ENCODE measurements around the gene SNX1. TPM values are rescaled to one million over a fixed set of nuclear protein-coding genes. Genes with fewer than 3 reads are reported as not detected.

SNX1 gene
- total RNA-seq, 5 donors from 2014 or later (not counting 1 experiment from before 2014, with no cell fraction given) = 98.8 to 168 (median 152) TPM

- H3K4me3 ChIP-seq (ENCODE audit: control insufficient read depth in 1 of 2, extremely low read depth in 1 of 2, low read length in 1 of 2) = no peak overlapping the region
- WGBS (ENCODE audit: insufficient coverage) = no CpG with 5 or more reads among the region's 3 CpGs
- peaks cover 10 to 15% of the 10 kb centered on the region in 2 experiments for H3K4me1 ChIP-seq (ENCODE audit: control insufficient read depth in 1 of 2, extremely low read depth in 1 of 2, insufficient read depth in 2 of 2, low read length in 2 of 2)
- Mint-ChIP-seq H3K4me1 (peaks cover 41 to 55% (median 48%) of the 10 kb centered on the region in 3 donors), H3K4me3 (no peak overlapping the region), H3K9me3 (no peaks in the 10 kb centered on the region), H3K27me3 (no peaks in the 10 kb centered on the region), H3K36me3 (peaks cover 32% of the 10 kb centered on the region), H3K27ac (peak overlapping the region; percentile 44 to 56)
- POLR2A ChIA-PET = interaction anchor here in 1 of 2 donors (0.5 to 1.0 kb wide), 2 partner anchors 13 to 376 kb away, joined by 4 read pairs; no protein-coding TSS in a partner anchor
- ATAC-seq (replicated peaks in 1 of 4) = peak; percentile 57 to 81 (median 62)
- H3K27ac ChIP-seq (ENCODE audit: low read length) = peak overlapping the region; percentile 10
- no peaks in the 10 kb centered on the region for H3K27me3 ChIP-seq (replicated peaks in 1 of 2; ENCODE audit: control insufficient read depth in 2 of 2, extremely low read depth in 1 of 2, insufficient read depth in 2 of 2, low read length in 1 of 2)
- peaks cover 8 to 34% of the 10 kb centered on the region in 2 donors for H3K36me3 ChIP-seq (ENCODE audit: control insufficient read depth in 2 of 2, extremely low read depth in 1 of 2, insufficient read depth in 1 of 2, low read length in 1 of 2)
- no peaks in the 10 kb centered on the region for H3K9me3 ChIP-seq
- DNase-seq = peak in 1 of 35 experiments; percentile 25
- CTCF ChIA-PET = interaction anchor here in 1 of 2 donors (0.9 to 1.3 kb wide), 3 partner anchors 10 to 42 kb away, joined by 3 read pairs; partner anchors contain the start of gene SNX1
These were observed 15.3 kb downstream of the SNX1 start for GRCh38 chr15:64110950-64111678.

DNA sequence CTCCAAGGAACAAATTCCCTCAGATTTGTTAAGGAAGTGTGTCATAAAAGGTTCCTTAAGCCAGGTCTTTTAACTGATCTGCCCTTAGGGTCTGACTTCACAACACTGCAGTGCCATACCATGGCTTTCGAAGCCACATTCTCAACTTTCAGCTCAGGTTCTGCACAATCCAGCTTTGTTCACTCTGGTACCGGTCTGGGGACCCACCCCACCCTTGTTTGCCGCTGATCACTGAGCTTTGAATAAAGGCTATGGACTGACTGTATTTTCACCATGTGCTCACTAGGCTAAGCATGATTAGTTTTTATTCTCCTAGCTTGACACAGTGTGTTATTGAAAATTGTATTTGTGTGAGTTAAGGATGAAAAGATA lies 15.9 kb downstream of the SNX1 start:
- Mint-ChIP-seq H3K4me3 (no peak overlapping the region), H3K27ac (peak overlapping the region in 1 of 2 donors; percentile 28), H3K4me1 (peaks cover 36 to 49% (median 42%) of the 10 kb centered on the region in 3 donors), H3K36me3 (peaks cover 35% of the 10 kb centered on the region), H3K9me3 (no peaks in the 10 kb centered on the region), H3K27me3 (no peaks in the 10 kb centered on the region)
- 100% methylated on average over 1 of the region's 3 CpGs for WGBS (ENCODE audit: insufficient coverage)
- Histone ChIP-seq H3K4me1 (ENCODE audit: control insufficient read depth in 1 of 2, extremely low read depth in 1 of 2, insufficient read depth in 2 of 2, low read length in 2 of 2) (peaks cover 10 to 15% of the 10 kb centered on the region in 2 experiments), H3K27me3 (replicated peaks in 1 of 2; ENCODE audit: control insufficient read depth in 2 of 2, extremely low read depth in 1 of 2, insufficient read depth in 2 of 2, low read length in 1 of 2) (no peaks in the 10 kb centered on the region), H3K27ac (ENCODE audit: low read length) (no peak overlapping the region), H3K4me3 (ENCODE audit: control insufficient read depth in 1 of 2, extremely low read depth in 1 of 2, low read length in 1 of 2) (no peak overlapping the region), H3K9me3 (no peaks in the 10 kb centered on the region), H3K36me3 (ENCODE audit: control insufficient read depth in 2 of 2, extremely low read depth in 1 of 2, insufficient read depth in 1 of 2, low read length in 1 of 2) (peaks cover 8 to 39% of the 10 kb centered on the region in 2 donors)
- CTCF ChIA-PET = interaction anchor here in 1 of 2 donors (0.6 to 1.3 kb wide), 3 partner anchors 10 to 360 kb away, joined by 3 read pairs; partner anchors contain the start of gene SNX1
- ATAC-seq (replicated peaks in 1 of 4) = no peak
- no peak for DNase-seq
- POLR2A ChIA-PET = interaction anchor here in 1 of 2 donors (1.0 kb wide), 1 partner anchor 14 kb away, joined by 4 read pairs; no protein-coding TSS in a partner anchor

- no peak overlapping the region for H3K27ac ChIP-seq (ENCODE audit: low read length)
- peaks cover 35% of the 10 kb centered on the region for H3K36me3 Mint-ChIP-seq
- H3K9me3 ChIP-seq = no peaks in the 10 kb centered on the region
- WGBS (ENCODE audit: insufficient coverage) = 100% methylated on average over 2 of the region's 4 CpGs
- no peaks in the 10 kb centered on the region for H3K27me3 ChIP-seq (replicated peaks in 1 of 2; ENCODE audit: control insufficient read depth in 2 of 2, extremely low read depth in 1 of 2, insufficient read depth in 2 of 2, low read length in 1 of 2)
- peaks cover 10 to 15% of the 10 kb centered on the region in 2 experiments for H3K4me1 ChIP-seq (ENCODE audit: control insufficient read depth in 1 of 2, extremely low read depth in 1 of 2, insufficient read depth in 2 of 2, low read length in 2 of 2)
- no peaks in the 10 kb centered on the region for H3K9me3 Mint-ChIP-seq
- no peak overlapping the region for H3K4me3 ChIP-seq (ENCODE audit: control insufficient read depth in 1 of 2, extremely low read depth in 1 of 2, low read length in 1 of 2)
- no peak overlapping the region for H3K27ac Mint-ChIP-seq
- CTCF ChIA-PET = interaction anchor here in 1 of 2 donors (0.6 to 0.9 kb wide), 2 partner anchors 9 to 360 kb away, joined by 3 read pairs; no protein-coding TSS in a partner anchor
- H3K4me3 Mint-ChIP-seq = no peak overlapping the region
- DNase-seq (no peak), ATAC-seq (replicated peaks in 1 of 4) (no peak)
- H3K4me1 Mint-ChIP-seq = peaks cover 30 to 44% (median 37%) of the 10 kb centered on the region in 3 donors
- H3K36me3 ChIP-seq (ENCODE audit: control insufficient read depth in 2 of 2, extremely low read depth in 1 of 2, insufficient read depth in 1 of 2, low read length in 1 of 2) = peaks cover 8 to 45% of the 10 kb centered on the region in 2 donors
- no peaks in the 10 kb centered on the region for H3K27me3 Mint-ChIP-seq
- POLR2A ChIA-PET = no interaction called here
These were observed 16.4 kb downstream of the SNX1 start for GRCh38 chr15:64112073-64112772.

- Mint-ChIP-seq H3K4me1 (peaks cover 26 to 40% (median 34%) of the 10 kb centered on the region in 3 donors), H3K27me3 (no peaks in the 10 kb centered on the region), H3K9me3 (no peaks in the 10 kb centered on the region), H3K4me3 (no peak overlapping the region), H3K27ac (no peak overlapping the region), H3K36me3 (peaks cover 38% of the 10 kb centered on the region)
- peaks cover 8 to 51% of the 10 kb centered on the region in 2 donors for H3K36me3 ChIP-seq (ENCODE audit: control insufficient read depth in 2 of 2, extremely low read depth in 1 of 2, insufficient read depth in 1 of 2, low read length in 1 of 2)
- no peaks in the 10 kb centered on the region for H3K27me3 ChIP-seq (replicated peaks in 1 of 2; ENCODE audit: control insufficient read depth in 2 of 2, extremely low read depth in 1 of 2, insufficient read depth in 2 of 2, low read length in 1 of 2)
- ChIA-PET CTCF (no interaction called here), POLR2A (no interaction called here)
- ATAC-seq (replicated peaks in 1 of 4) (no peak), DNase-seq (no peak)
- H3K27ac ChIP-seq (ENCODE audit: low read length) = no peak overlapping the region
- peaks cover 10 to 15% of the 10 kb centered on the region in 2 experiments for H3K4me1 ChIP-seq (ENCODE audit: control insufficient read depth in 1 of 2, extremely low read depth in 1 of 2, insufficient read depth in 2 of 2, low read length in 2 of 2)
- H3K4me3 ChIP-seq (ENCODE audit: control insufficient read depth in 1 of 2, extremely low read depth in 1 of 2, low read length in 1 of 2) = no peak overlapping the region
- H3K9me3 ChIP-seq = no peaks in the 10 kb centered on the region
- no CpG with 5 or more reads among the region's 1 CpG for WGBS (ENCODE audit: insufficient coverage)
These were observed 17.1 kb downstream of the SNX1 start for GRCh38 chr15:64112904-64113303.

DNA sequence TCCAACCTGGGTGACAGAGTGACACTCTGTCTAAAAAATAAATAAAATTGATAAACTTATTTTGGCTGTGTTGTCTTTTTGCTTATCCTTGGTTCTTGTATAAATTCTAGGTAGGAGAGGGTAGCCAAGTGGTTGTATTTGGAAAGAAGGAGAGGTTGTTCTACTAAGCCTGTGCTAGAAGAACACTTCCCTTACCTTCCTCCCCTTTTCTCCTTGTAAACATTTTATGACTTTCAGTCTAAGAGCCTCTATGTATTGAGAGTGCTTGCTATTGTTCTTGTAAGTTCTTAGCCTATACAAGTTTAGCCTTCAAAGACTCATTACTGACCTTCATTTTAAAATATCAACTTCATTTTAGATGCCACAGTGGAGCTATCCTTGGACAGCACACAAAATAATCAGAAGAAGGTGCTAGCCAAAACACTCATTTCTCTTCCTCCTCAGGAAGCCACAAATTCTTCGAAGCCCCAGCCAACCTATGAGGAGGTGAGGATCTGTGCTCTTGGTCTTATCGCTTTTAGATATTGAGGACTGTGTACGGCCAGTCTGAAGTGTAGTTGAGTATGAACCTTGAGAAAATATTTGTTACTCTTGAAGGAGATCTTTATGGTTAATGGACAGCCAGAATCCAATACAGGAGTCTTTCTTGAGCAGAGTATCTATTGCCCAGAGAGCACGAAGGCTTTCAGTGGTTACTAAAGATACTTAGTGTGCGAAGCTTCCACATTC lies 22.1 kb downstream of the SNX1 start:
- no peaks in the 10 kb centered on the region for H3K27me3 Mint-ChIP-seq
- peaks cover 0 to 3% (median 1%) of the 10 kb centered on the region in 3 donors for H3K4me1 Mint-ChIP-seq
- Histone ChIP-seq H3K9me3 (no peaks in the 10 kb centered on the region), H3K4me1 (ENCODE audit: control insufficient read depth in 1 of 2, extremely low read depth in 1 of 2, insufficient read depth in 2 of 2, low read length in 2 of 2) (no peaks in the 10 kb centered on the region), H3K36me3 (ENCODE audit: control insufficient read depth in 2 of 2, extremely low read depth in 1 of 2, insufficient read depth in 1 of 2, low read length in 1 of 2) (peaks cover 28 to 92% of the 10 kb centered on the region in 2 donors), H3K4me3 (ENCODE audit: control insufficient read depth in 1 of 2, extremely low read depth in 1 of 2, low read length in 1 of 2) (no peak overlapping the region), H3K27me3 (replicated peaks in 1 of 2; ENCODE audit: control insufficient read depth in 2 of 2, extremely low read depth in 1 of 2, insufficient read depth in 2 of 2, low read length in 1 of 2) (no peaks in the 10 kb centered on the region), H3K27ac (ENCODE audit: low read length) (no peak overlapping the region)
- POLR2A ChIA-PET = interaction anchor here (0.6 kb wide), 2 partner anchors 14 to 68 kb away, joined by 5 read pairs; no protein-coding TSS in a partner anchor
- CTCF ChIA-PET = interaction anchor here in 1 of 2 donors (0.6 kb wide), 1 partner anchor 417 kb away, joined by 3 read pairs; no protein-coding TSS in a partner anchor
- no peaks in the 10 kb centered on the region for H3K9me3 Mint-ChIP-seq
- ATAC-seq (replicated peaks in 1 of 4) (no peak), DNase-seq (no peak)
- no peak overlapping the region for H3K4me3 Mint-ChIP-seq
- no peak overlapping the region for H3K27ac Mint-ChIP-seq
- WGBS (ENCODE audit: insufficient coverage) = 94% methylated on average over 2 of the region's 5 CpGs
- peaks cover 54% of the 10 kb centered on the region for H3K36me3 Mint-ChIP-seq

All from T-cell (primary cell).